Measurements from ENCODE around the gene ADGRF1. TPM values are rescaled to one million over a fixed set of nuclear protein-coding genes. Genes with fewer than 3 reads are reported as not detected.
"Not testable (repeated sequence)": the region's sequence is repeated elsewhere in the genome, so short reads cannot be mapped to it uniquely, and the experiment has no call there.

The ADGRF1 gene
- total RNA-seq, 2 experiments from 2014 or later, result not detected

GRCh38 chr6:47073125-47074110 is 31.3 kb upstream of the ADGRF1 start:
- CTCF ChIA-PET, result no interaction called here
- Mint-ChIP-seq H3K9me3 (no peaks in the 10 kb centered on the region), H3K4me1 (no peaks in the 10 kb centered on the region), H3K27me3 (no peaks in the 10 kb centered on the region), H3K36me3 (ENCODE audit: low read depth) (no peaks in the 10 kb centered on the region), H3K27ac (no peak overlapping the region), H3K4me3 (no peak overlapping the region)
- POLR2A ChIA-PET, result no interaction called here
- no peak for DNase-seq

DNA sequence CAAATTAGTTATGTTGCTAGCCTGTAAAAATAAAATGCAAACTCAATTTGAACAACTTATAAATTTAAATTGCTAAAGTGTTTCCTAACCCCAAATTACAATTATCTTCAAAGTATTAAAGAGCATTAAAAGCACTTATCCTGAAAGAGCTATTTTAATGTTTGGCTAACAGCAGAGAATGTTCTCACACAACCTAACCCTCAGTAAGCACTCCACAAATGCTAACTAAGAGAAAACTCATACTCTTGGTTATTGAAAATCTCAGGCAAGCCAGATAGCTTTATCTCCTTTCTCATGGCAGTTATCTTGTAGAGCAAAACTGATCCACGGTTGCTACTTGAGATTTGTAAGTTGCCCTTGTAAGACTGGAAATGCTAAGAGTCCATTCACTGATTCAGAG is 30.5 kb upstream of the ADGRF1 start:
- ChIA-PET CTCF (no interaction called here), POLR2A (no interaction called here)
- no peaks in the 10 kb centered on the region for H3K27me3 Mint-ChIP-seq
- no peaks in the 10 kb centered on the region for H3K9me3 Mint-ChIP-seq
- H3K27ac Mint-ChIP-seq, result no peak overlapping the region
- no peaks in the 10 kb centered on the region for H3K36me3 Mint-ChIP-seq (ENCODE audit: low read depth)
- H3K4me1 Mint-ChIP-seq, result no peaks in the 10 kb centered on the region
- DNase-seq, result no peak
- H3K4me3 Mint-ChIP-seq, result no peak overlapping the region

DNA sequence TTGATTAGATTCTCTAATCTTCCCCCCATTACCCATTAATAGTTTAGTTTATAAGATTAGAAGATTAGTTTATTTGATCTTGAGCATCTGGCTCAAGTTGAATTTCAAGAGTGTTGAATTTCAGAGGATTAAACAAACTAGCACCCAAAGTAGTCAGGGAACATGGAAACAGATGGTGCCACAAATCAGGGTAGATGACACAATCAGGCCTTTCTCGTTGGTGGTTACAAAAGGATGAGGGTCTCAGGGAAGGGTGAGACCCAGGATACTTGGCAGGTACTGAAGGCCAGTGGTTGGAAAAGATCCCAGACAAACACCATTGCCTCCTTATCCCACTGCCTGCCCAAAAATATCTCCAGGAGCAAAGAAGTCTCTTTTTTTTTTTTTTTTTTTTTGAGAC is 29.5 kb upstream of the ADGRF1 start:
- Mint-ChIP-seq H3K36me3 (ENCODE audit: low read depth) (no peaks in the 10 kb centered on the region), H3K4me1 (no peaks in the 10 kb centered on the region), H3K4me3 (no peak overlapping the region), H3K9me3 (no peaks in the 10 kb centered on the region), H3K27me3 (no peaks in the 10 kb centered on the region), H3K27ac (no peak overlapping the region)
- POLR2A ChIA-PET, result no interaction called here
- DNase-seq, result no peak
- CTCF ChIA-PET, result no interaction called here

GRCh38 chr6:47070461-47070860 is 28.3 kb upstream of the ADGRF1 start:
- no peaks in the 10 kb centered on the region for H3K27me3 Mint-ChIP-seq

GRCh38 chr6:47069156-47069555 is 27.0 kb upstream of the ADGRF1 start:
- no peaks in the 10 kb centered on the region for H3K4me1 Mint-ChIP-seq
- H3K27me3 Mint-ChIP-seq, result no peaks in the 10 kb centered on the region
- H3K9me3 Mint-ChIP-seq, result no peaks in the 10 kb centered on the region
- H3K4me3 Mint-ChIP-seq, result no peak overlapping the region
- H3K27ac Mint-ChIP-seq, result no peak overlapping the region
- DNase-seq, result no peak
- ChIA-PET CTCF (no interaction called here), POLR2A (no interaction called here)
- no peaks in the 10 kb centered on the region for H3K36me3 Mint-ChIP-seq (ENCODE audit: low read depth)

More at GRCh38 chr6:47070461-47070860, 28.3 kb upstream of the ADGRF1 start:
- CTCF ChIA-PET, result no interaction called here
- DNase-seq, result no peak
- Mint-ChIP-seq H3K4me1 (no peaks in the 10 kb centered on the region), H3K27ac (no peak overlapping the region), H3K9me3 (no peaks in the 10 kb centered on the region), H3K4me3 (no peak overlapping the region), H3K36me3 (ENCODE audit: low read depth) (no peaks in the 10 kb centered on the region)
- POLR2A ChIA-PET, result no interaction called here

GRCh38 chr6:47066418-47066817 is 24.3 kb upstream of the ADGRF1 start:
- no peak overlapping the region for H3K4me3 Mint-ChIP-seq
- H3K27me3 Mint-ChIP-seq, result no peaks in the 10 kb centered on the region
- no peaks in the 10 kb centered on the region for H3K4me1 Mint-ChIP-seq
- ChIA-PET POLR2A (no interaction called here), CTCF (no interaction called here)
- H3K27ac Mint-ChIP-seq, result no peak overlapping the region
- no peak for DNase-seq
- no peaks in the 10 kb centered on the region for H3K9me3 Mint-ChIP-seq
- no peaks in the 10 kb centered on the region for H3K36me3 Mint-ChIP-seq (ENCODE audit: low read depth)

- ChIA-PET CTCF (no interaction called here), POLR2A (no interaction called here)
- DNase-seq, result no peak
- Mint-ChIP-seq H3K27ac (no peak overlapping the region), H3K4me1 (no peaks in the 10 kb centered on the region), H3K4me3 (no peak overlapping the region), H3K36me3 (ENCODE audit: low read depth) (no peaks in the 10 kb centered on the region), H3K9me3 (no peaks in the 10 kb centered on the region), H3K27me3 (no peaks in the 10 kb centered on the region)
These were observed 22.1 kb upstream of the ADGRF1 start for GRCh38 chr6:47064274-47064673.

- Mint-ChIP-seq H3K27ac (no peak overlapping the region), H3K9me3 (no peaks in the 10 kb centered on the region), H3K4me1 (no peaks in the 10 kb centered on the region), H3K27me3 (no peaks in the 10 kb centered on the region), H3K36me3 (ENCODE audit: low read depth) (no peaks in the 10 kb centered on the region), H3K4me3 (no peak overlapping the region)
- CTCF ChIA-PET, result no interaction called here
- POLR2A ChIA-PET, result no interaction called here
- DNase-seq, result no peak
These were observed 20.2 kb upstream of the ADGRF1 start for GRCh38 chr6:47062346-47062745.

DNA sequence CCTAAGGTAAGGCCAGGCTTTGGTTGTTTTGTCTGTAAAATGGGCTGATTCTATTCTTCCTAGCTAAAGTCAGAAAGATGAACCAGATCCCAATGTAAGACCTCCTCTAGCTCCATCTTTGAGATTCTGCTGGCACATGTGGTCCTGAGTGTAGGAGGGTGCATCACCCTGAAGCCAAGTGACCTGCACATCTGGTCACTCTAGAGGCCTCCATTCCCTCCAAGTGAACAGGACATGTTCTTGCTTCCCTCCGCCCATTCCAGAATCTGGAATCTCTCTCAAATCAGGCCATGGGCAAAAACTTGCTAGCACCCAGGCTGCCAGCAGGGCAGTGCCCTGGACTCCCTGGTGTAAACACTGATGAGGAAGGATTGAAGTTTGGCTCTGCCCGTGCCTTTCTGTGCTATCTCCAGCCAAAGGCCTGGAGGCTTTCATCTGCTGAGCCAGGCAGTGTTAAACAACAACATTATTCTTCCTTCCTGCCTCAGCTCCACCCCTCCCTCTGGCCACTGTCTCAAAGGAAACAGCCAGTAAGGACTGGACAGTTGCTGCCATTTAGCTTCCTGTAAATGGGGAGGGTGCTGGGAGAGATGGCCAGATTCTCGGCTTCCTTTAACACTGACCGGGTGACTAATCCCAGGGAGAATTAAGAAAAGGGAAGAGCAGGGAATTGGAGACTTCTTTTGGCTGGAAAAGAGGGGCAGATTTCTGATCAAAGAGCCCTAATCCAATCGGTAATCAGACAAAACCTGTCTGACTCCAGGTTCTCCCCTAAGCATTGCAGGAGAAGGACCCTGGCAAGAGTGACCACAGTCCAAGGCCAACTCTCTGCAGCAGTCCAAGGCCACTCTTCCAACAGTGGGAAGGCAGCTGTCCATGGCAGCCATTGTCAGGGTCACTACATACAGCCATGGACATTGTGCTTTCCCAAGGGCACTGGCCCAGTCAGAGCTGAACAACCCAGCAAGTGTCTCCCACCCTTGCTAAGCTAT is 19.5 kb upstream of the ADGRF1 start:
- H3K4me1 Mint-ChIP-seq, result no peaks in the 10 kb centered on the region
- no peak overlapping the region for H3K27ac Mint-ChIP-seq
- H3K4me3 Mint-ChIP-seq, result no peak overlapping the region
- POLR2A ChIA-PET, result no interaction called here
- H3K9me3 Mint-ChIP-seq, result no peaks in the 10 kb centered on the region
- CTCF ChIA-PET, result no interaction called here
- H3K36me3 Mint-ChIP-seq (ENCODE audit: low read depth), result no peaks in the 10 kb centered on the region
- no peaks in the 10 kb centered on the region for H3K27me3 Mint-ChIP-seq
- DNase-seq, result no peak

GRCh38 chr6:47059216-47059885 is 17.2 kb upstream of the ADGRF1 start:
- ChIA-PET POLR2A (no interaction called here), CTCF (no interaction called here)
- Mint-ChIP-seq H3K27me3 (no peaks in the 10 kb centered on the region), H3K4me3 (no peak overlapping the region), H3K27ac (no peak overlapping the region), H3K36me3 (ENCODE audit: low read depth) (no peaks in the 10 kb centered on the region), H3K9me3 (no peaks in the 10 kb centered on the region), H3K4me1 (no peaks in the 10 kb centered on the region)
- DNase-seq, result no peak

DNA sequence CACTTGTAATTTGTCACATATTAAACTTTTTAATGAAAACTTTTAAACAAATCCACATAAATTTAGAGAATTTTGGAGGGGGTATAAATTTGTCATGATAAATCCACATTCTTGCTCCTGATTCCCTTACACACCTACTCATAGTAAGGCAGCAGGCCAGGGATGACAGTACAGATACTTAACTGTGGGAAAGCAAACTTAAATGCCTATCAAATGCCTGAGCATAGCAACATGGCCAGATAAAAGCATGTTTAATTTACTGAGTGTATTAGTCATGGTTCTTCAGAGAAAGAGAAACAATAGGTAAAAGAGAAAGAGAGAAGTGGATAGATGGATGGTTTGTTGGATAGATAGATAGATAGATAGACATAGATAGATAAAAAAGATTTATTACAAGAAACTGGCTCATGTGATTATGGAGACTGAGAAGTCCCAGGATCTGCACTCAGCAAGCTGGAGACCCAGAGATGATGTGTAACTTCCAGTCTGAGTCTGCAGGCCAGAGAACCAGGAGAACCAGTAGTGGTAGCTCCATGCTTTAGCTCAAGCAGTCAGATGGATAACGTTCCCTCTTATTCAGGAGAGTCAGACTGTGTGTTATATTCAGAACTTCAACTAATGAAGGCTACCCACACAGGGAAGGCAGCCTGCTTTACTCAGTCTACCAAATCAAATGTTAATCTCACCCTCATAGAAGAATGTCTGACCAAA is 15.9 kb upstream of the ADGRF1 start:
- no peak overlapping the region for H3K27ac Mint-ChIP-seq
- no peaks in the 10 kb centered on the region for H3K36me3 Mint-ChIP-seq (ENCODE audit: low read depth)
- H3K9me3 Mint-ChIP-seq, result no peaks in the 10 kb centered on the region
- H3K4me3 Mint-ChIP-seq, result no peak overlapping the region
- no peaks in the 10 kb centered on the region for H3K27me3 Mint-ChIP-seq
- POLR2A ChIA-PET, result no interaction called here
- CTCF ChIA-PET, result no interaction called here
- no peak for DNase-seq
- H3K4me1 Mint-ChIP-seq, result no peaks in the 10 kb centered on the region

- Mint-ChIP-seq H3K4me3 (no peak overlapping the region), H3K36me3 (ENCODE audit: low read depth) (no peaks in the 10 kb centered on the region), H3K27ac (no peak overlapping the region), H3K4me1 (no peaks in the 10 kb centered on the region), H3K9me3 (no peaks in the 10 kb centered on the region), H3K27me3 (no peaks in the 10 kb centered on the region)
- POLR2A ChIA-PET, result no interaction called here
- CTCF ChIA-PET, result no interaction called here
- DNase-seq, result no peak
These were observed 14.7 kb upstream of the ADGRF1 start for GRCh38 chr6:47056832-47057231.

DNA sequence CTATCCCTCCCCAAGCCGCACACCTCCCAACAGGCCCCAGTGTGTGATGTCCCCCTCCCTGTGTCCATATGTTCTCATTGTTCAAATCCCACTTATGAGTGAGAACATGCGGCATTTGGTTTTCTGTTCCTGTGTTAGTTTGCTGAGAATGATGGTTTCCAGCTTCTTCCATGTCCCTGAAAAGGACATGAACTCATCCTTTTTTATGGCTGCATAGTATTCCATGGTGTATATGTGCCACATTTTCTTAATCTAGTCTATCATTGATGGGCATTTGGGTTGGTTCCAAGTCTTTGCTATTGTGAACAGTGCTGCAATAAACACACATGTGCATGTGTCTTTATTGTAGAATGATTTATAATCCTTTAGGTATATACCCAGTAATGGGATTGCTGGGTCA is 12.2 kb upstream of the ADGRF1 start:
- H3K9me3 Mint-ChIP-seq; POLR2A ChIA-PET; H3K4me3 Mint-ChIP-seq; H3K4me1 Mint-ChIP-seq; H3K36me3 Mint-ChIP-seq (ENCODE audit: low read depth); DNase-seq; H3K27ac Mint-ChIP-seq; H3K27me3 Mint-ChIP-seq; CTCF ChIA-PET: not testable (repeated sequence)

Measured in activated CD4-positive, alpha-beta memory T cell treated with anti-CD3 and anti-CD28 coated beads, Interleukin-2, amount 10 ng/mL, durations not matched to agents 7 days and 5 days (primary cell).